CMK (cell line): ENCODE results near the gene SKIC2.

Experiments used
- DNase-seq: peaks from one replicate; pipeline ENCODE4 v3.0.0-alpha.2; 2010; ENCODE audit warnings: low read depth

Gene SKIC2

DNA sequence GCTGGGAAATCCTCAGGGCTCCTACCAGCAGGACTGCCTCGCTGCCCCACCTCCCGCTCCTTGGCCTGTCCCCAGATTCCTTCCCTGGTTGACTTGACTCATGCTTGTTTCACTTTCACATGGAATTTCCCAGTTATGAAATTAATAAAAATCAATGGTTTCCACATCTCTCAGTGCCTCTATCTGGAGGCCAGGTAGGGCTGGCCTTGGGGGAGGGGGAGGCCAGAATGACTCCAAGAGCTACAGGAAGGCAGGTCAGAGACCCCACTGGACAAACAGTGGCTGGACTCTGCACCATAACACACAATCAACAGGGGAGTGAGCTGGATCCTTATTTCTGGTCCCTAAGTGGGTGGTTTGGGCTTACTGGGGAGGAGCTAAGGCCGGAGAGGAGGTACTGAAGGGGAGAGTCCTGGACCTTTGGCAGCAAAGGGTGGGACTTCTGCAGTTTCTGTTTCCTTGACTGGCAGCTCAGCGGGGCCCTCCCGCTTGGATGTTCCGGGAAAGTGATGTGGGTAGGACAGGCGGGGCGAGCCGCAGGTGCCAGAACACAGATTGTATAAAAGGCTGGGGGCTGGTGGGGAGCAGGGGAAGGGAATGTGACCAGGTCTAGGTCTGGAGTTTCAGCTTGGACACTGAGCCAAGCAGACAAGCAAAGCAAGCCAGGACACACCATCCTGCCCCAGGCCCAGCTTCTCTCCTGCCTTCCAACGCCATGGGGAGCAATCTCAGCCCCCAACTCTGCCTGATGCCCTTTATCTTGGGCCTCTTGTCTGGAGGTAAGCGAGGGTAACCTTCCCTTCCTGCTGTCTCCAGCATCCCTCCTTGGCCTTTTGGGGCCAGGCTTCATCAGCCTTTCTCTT, 13.2 kb upstream of the SKIC2 start, which contains the start of gene CFB:
TSS of gene CFB (plus strand) at position 589 of the 863 bp plus-strand sequence. CDS start at position 716, 127 bp downstream.
- DNase-seq, result no peak

- DNase-seq, result no peak
Observed at GRCh38 chr6:31946370-31946885, 12.5 kb upstream of the SKIC2 start.

GRCh38 chr6:31947070-31947675, 11.8 kb upstream of the SKIC2 start:
- no peak for DNase-seq

GRCh38 chr6:31947864-31948263, 11.1 kb upstream of the SKIC2 start:
- DNase-seq, result no peak

DNA sequence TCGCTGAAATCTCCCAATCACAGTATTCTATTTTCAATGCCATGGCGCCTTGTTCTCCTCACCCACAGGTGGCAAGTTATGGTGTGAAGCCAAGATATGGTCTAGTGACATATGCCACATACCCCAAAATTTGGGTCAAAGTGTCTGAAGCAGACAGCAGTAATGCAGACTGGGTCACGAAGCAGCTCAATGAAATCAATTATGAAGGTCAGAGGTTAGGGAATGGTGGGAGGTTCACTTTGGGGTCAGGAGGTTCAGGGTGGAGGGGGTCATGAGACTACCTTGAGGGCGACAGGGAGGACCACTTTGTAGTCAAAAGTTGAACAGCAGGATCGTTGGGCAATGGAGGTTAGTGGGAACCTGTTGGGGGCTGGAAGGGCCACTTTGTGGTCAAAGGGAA, 10.7 kb upstream of the SKIC2 start:
- no peak for DNase-seq

- no peak for DNase-seq
Observed at GRCh38 chr6:31948753-31949413, 10.1 kb upstream of the SKIC2 start.

DNA sequence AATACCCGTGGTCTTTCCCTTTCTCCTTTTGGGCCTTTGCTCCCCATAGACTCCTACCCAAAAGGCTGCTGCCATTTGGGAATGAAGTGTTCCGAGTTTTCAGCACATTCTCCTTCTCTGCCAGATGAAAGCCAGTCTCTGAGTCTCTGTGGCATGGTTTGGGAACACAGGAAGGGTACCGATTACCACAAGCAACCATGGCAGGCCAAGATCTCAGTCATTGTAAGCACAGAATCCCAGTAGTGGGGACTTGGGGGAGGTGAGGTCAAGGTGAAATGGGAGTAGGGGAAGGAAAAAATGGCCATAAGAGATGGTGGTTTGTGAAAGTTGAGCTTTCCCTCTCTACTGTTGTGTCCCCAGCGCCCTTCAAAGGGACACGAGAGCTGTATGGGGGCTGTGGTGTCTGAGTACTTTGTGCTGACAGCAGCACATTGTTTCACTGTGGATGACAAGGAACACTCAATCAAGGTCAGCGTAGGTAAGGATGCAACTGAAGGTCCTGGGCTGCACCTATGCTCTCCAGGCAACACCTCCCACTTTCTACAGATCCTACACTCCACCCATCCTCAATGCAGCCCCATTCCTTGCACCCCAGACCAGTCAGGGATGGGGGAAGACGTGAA, 8.9 kb upstream of the SKIC2 start:
- no peak for DNase-seq

- DNase-seq, result no peak
Observed at GRCh38 chr6:31952140-31952805, 6.7 kb upstream of the SKIC2 start.

DNA sequence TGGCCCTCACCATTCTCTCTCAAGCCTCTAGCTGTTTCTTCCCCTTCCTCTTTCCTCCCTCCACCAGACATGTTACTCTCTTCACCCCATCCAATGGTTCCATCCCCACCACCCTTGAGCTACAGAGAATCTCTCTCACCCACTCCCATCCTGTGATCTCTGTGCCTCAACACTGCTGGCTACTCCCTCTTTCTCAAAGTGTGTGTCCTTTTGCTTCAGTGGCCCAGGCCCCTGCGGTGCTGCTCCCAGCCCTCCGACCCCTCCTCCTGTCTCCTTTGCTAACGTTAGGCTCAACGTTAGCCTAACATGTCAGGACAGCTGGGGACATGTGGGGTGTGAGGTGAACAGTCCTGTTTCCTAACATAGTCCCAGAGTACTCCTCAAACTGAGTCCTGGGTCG, 6.1 kb upstream of the SKIC2 start:
- no peak for DNase-seq

- no peak for DNase-seq
Observed at GRCh38 chr6:31954511-31954910, 4.5 kb upstream of the SKIC2 start.

DNA sequence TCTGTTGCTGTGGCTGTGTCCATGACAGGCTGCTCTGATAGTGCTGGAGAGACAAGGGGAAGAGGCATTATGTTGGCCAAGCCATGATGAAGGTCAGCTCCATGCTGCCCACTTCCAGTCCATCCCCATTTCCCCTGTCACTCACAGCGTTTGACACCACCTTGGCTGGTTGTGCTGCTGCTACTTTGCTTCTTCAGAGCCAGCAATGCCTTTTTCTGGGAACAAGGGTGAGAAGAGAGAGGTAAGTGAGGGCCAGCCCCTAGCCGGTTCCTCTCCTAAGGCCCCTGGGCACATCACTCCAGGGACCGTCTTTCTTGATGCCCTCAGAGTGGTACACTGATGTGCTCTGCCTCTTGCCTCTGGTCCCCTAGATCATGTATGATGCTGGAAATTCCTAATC, 2.2 kb upstream of the SKIC2 start:
- no peak for DNase-seq

- no peak for DNase-seq
Observed at GRCh38 chr6:31958412-31958740, 599 bp upstream of the SKIC2 start.

DNA sequence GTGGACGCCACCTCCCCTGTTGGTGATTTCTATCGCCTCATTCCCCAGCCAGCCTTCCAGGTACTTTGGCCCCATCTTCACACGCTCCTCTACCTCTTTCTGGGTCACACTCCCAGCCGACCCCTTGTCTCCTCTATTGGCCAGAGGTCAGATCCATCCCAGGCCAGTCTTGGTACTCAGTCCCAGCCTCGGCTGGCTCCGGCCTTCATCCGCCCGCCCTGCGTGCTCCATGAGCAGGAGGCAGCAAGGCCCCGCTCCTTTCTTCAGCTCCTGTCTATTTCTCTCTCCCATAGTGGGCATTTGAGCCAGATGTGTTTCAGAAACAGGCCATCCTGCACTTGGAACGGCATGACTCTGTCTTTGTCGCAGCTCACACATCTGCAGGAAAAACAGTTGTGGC, 2.6 kb downstream of the SKIC2 start:
- no peak for DNase-seq

- no peak for DNase-seq
Observed at GRCh38 chr6:31963921-31964320, 4.9 kb downstream of the SKIC2 start.

GRCh38 chr6:31965700-31966099, 6.7 kb downstream of the SKIC2 start:
- DNase-seq, result no peak

- no peak for DNase-seq
Observed at GRCh38 chr6:31966506-31966905, 7.5 kb downstream of the SKIC2 start.

DNA sequence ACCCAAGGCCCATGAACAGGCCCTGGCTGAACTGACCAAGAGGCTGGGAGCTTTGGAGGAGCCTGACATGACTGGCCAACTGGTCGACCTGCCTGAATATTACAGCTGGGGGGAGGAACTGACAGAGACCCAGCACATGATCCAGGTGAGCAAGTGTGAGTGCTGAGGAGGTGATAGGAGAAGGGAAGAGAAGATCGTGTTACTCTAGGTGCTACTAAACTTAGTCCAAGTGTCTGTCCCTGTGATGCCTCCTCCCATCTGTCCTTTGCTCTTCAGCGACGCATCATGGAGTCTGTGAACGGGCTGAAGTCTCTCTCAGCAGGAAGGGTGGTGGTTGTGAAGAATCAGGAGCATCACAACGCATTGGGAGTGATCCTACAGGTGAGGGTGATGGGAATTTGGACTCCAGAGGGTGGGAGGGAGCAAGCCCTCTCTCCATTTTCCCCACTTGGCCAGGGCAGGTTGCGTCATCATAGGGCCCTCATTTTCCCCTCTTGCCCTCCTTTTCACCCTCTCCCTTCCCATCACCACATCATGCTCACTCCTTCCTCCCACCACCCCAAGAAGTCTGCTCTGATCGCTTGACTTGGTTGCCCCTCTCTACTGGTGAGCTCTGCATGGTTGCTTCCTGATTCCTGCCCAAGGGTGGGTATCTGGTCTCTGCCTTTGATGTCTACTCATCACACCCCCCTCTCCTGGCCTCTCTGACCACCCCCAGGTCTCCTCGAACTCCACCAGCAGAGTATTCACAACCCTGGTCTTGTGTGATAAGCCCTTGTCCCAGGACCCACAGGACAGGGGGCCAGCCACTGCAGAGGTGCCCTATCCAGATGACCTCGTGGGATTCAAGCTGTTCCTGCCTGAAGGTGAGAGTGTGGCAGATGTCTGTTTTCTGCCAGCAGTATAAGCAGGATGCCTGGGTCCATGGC, 8.3 kb downstream of the SKIC2 start:
- DNase-seq, result no peak

DNA sequence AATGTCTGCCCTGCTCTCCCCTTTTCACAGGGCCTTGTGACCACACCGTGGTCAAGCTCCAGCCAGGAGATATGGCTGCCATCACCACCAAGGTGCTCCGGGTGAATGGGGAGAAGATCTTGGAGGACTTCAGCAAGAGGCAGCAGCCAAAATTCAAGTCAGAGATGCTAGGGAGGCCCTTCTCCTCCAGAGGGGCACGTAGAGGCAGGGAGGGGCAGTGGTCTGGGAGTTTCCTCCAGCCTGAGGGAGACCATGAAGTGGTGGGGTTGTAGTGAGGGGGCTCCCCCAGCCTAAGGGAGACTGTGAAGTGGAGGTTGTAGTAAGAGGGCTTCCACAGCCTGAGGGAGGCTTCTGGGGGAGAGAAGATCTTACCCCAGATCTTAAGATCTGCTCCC, 8.9 kb downstream of the SKIC2 start:
- DNase-seq, result no peak

GRCh38 chr6:31968326-31968725, 9.4 kb downstream of the SKIC2 start:
- no peak for DNase-seq

GRCh38 chr6:31968791-31969711, 10.1 kb downstream of the SKIC2 start:
- DNase-seq, result no peak
